ENCODE data around the gene KIFC3. TPM values are rescaled to one million over a fixed set of nuclear protein-coding genes. Genes with fewer than 3 reads are reported as not detected.

Gene KIFC3
- total and polyA plus RNA-seq, 2 donors (not counting 1 experiment from before 2014, with no cell fraction given), result 0.07 to 0.67 TPM

GRCh38 chr16:57807252-57807967 lies 5.1 kb upstream of the KIFC3 start:
- Histone ChIP-seq H3K9ac (ENCODE audit: low read length) (no peak overlapping the region), H4K20me1 (ENCODE audit: control insufficient read depth, insufficient read depth, low read length, poor library complexity, severe bottlenecking) (no peaks in the 10 kb centered on the region), H3K4me2 (replicated peaks; ENCODE audit: low read depth, low read length, poor library complexity, severe bottlenecking) (peak overlapping the region; percentile 45), H3K27me3 (replicated peaks in 1 of 4; ENCODE audit: control extremely low read depth in 1 of 4, control insufficient read depth in 3 of 4, insufficient read depth in 4 of 4, low read length in 3 of 4) (peaks cover 0 to 36% (median 7%) of the 10 kb centered on the region in 4 experiments), H3K79me2 (ENCODE audit: control insufficient read depth, insufficient read depth, low read length) (no peaks in the 10 kb centered on the region), H3K4me1 (ENCODE audit: control insufficient read depth in 2 of 2, insufficient read depth in 2 of 2, low read length in 2 of 2) (peaks cover 6 to 13% of the 10 kb centered on the region in 2 donors), H3K36me3 (replicated peaks in 1 of 2; ENCODE audit: control extremely low read depth in 1 of 2, control insufficient read depth in 1 of 2, extremely low read depth in 1 of 2, insufficient read depth in 2 of 2, low read length in 1 of 2) (no peaks in the 10 kb centered on the region), H3K27ac (ENCODE audit: low read length in 2 of 2) (no peak overlapping the region), H3K9me3 (ENCODE audit: control extremely low read depth in 1 of 3, control insufficient read depth in 2 of 3, insufficient read depth in 1 of 3, low read length in 2 of 3) (peaks cover 0 to 7% (median 0%) of the 10 kb centered on the region in 3 donors), H3K4me3 (ENCODE audit: control extremely low read depth in 1 of 5, extremely low read depth in 1 of 5, insufficient read depth in 1 of 5, low read depth in 2 of 5, low read length in 4 of 5) (no peak overlapping the region), H2AFZ (ENCODE audit: insufficient read depth, low read depth, low read length, poor library complexity, severe bottlenecking) (no peak overlapping the region)
- no peaks in the 10 kb centered on the region for H3K9me3 Mint-ChIP-seq (ENCODE audit: insufficient read depth)
- WGBS (ENCODE audit: insufficient coverage), result 100% methylated on average over 2 of the region's 7 CpGs
- H3K4me3 Mint-ChIP-seq, result peak overlapping the region; percentile 32
- intact Hi-C loops (cut with micrococcal nuclease), result no loop called here
- CTCF ChIA-PET, result no interaction called here
- TF ChIP-seq CTCF (IDR thresholded peaks at IDR 0.05), result no peak
- TF ChIP-seq EZH2 (IDR thresholded peaks at IDR 0.05; ENCODE audit: borderline replicate concordance, insufficient read depth, low read depth, low read length, poor library complexity, severe bottlenecking), result no peak
- ATAC-seq (ENCODE audit: low read depth), result no peak
- H3K27ac Mint-ChIP-seq, result no peak overlapping the region
- DNase-seq, result no peak
- POLR2A ChIA-PET, result no interaction called here
- peaks cover 50% of the 10 kb centered on the region for H3K27me3 Mint-ChIP-seq
- peaks cover 16% of the 10 kb centered on the region for H3K4me1 Mint-ChIP-seq

- ChIA-PET CTCF (no interaction called here), POLR2A (no interaction called here)
- H3K9me3 Mint-ChIP-seq (ENCODE audit: insufficient read depth), result no peaks in the 10 kb centered on the region
- no peak overlapping the region for H3K4me3 Mint-ChIP-seq
- H3K27ac Mint-ChIP-seq, result no peak overlapping the region
- peaks cover 17 to 22% of the 10 kb centered on the region in 2 donors for H3K4me1 ChIP-seq (ENCODE audit: control insufficient read depth in 2 of 2, insufficient read depth in 2 of 2, low read length in 2 of 2)
- intact Hi-C loops (cut with micrococcal nuclease), result no loop called here
- no peaks in the 10 kb centered on the region for H3K36me3 ChIP-seq (replicated peaks in 1 of 2; ENCODE audit: control extremely low read depth in 1 of 2, control insufficient read depth in 1 of 2, extremely low read depth in 1 of 2, insufficient read depth in 2 of 2, low read length in 1 of 2)
- H3K27me3 ChIP-seq (replicated peaks in 1 of 4; ENCODE audit: control extremely low read depth in 1 of 4, control insufficient read depth in 3 of 4, insufficient read depth in 4 of 4, low read length in 3 of 4), result peaks cover 0 to 50% (median 16%) of the 10 kb centered on the region in 4 experiments
- H3K27me3 Mint-ChIP-seq, result peaks cover 52% of the 10 kb centered on the region
- no peak overlapping the region for H3K27ac ChIP-seq (ENCODE audit: low read length in 2 of 2)
- H4K20me1 ChIP-seq (ENCODE audit: control insufficient read depth, insufficient read depth, low read length, poor library complexity, severe bottlenecking), result no peaks in the 10 kb centered on the region
- no peak for TF ChIP-seq CTCF (IDR thresholded peaks at IDR 0.05)
- TF ChIP-seq EZH2 (IDR thresholded peaks at IDR 0.05; ENCODE audit: borderline replicate concordance, insufficient read depth, low read depth, low read length, poor library complexity, severe bottlenecking), result no peak
- DNase-seq (no peak), ATAC-seq (ENCODE audit: low read depth) (no peak)
- WGBS (ENCODE audit: insufficient coverage), result 86% methylated on average over 4 of the region's 6 CpGs
- no peak overlapping the region for H3K9ac ChIP-seq (ENCODE audit: low read length)
- no peak overlapping the region for H2AFZ ChIP-seq (ENCODE audit: insufficient read depth, low read depth, low read length, poor library complexity, severe bottlenecking)
- H3K79me2 ChIP-seq (ENCODE audit: control insufficient read depth, insufficient read depth, low read length), result no peaks in the 10 kb centered on the region
- no peak overlapping the region for H3K4me3 ChIP-seq (ENCODE audit: control extremely low read depth in 1 of 5, extremely low read depth in 1 of 5, insufficient read depth in 1 of 5, low read depth in 2 of 5, low read length in 4 of 5)
- H3K4me1 Mint-ChIP-seq, result peaks cover 24% of the 10 kb centered on the region
- H3K9me3 ChIP-seq (ENCODE audit: control extremely low read depth in 1 of 3, control insufficient read depth in 2 of 3, insufficient read depth in 1 of 3, low read length in 2 of 3), result peaks cover 0 to 7% (median 0%) of the 10 kb centered on the region in 3 donors
- no peak overlapping the region for H3K4me2 ChIP-seq (replicated peaks; ENCODE audit: low read depth, low read length, poor library complexity, severe bottlenecking)
Observed at GRCh38 chr16:57805176-57805575, 2.9 kb upstream of the KIFC3 start.
